HG03378 (cell line): Measurements from ENCODE around the gene CALN1.
"Not testable (repeated sequence)": the region's sequence is repeated elsewhere in the genome, so short reads cannot be mapped to it uniquely, and the experiment has no call there.

Source experiments
- ATAC-seq: cut with Tn5 transposase; IDR thresholded peaks from one replicate; pipeline ENCODE4 v1.9.1; 2021; ENCODE audit warnings: mild to moderate bottlenecking, moderate library complexity; ENCODE audit not compliant: unreplicated experiment

The CALN1 gene

DNA sequence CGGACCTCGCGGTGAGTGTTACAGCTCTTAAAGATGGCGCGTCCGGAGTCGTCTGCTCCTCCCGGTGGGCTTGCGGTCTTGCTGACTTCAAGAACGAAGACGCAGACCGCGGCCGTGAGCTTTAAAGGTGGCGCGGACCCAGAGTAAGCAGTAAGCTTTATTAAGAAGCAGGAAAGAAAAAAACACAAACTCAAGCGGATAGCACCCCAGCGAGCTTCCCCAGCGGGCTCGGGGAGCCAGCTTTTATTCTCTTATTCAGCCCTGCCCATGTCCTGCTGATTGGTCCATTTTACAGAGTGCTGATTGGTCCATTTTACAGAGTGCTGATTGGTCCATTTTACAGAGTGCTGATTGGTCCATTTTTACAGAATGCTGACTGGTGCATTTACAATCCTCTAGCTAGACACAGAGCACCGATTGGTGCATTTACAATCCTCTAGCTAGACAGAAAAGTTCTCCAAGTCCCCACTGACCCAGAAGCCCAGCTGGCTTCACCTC lies at the start of gene CALN1:
CALN1 (minus strand) TSS at position 218 of the 498 bp plus-strand sequence.
- ATAC-seq, result not testable (repeated sequence)

DNA sequence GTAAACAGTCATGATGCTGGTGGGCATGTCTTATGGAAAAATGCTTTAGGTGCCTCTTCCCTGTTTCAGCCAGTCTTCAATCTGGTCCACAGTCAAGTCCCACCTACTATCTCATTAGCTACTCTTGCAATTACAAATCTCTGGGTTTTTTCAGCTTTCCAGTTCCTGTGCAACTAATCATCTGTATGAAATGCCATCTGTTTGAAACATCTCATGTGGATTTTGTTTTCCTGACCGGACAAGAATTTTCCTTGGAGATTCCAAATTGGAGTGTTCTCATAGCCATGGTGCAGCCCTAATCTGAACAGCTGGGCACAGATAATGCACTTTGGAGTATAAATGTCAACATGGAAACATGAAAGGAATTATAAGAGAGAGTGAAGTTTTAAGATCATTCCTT lies 41.3 kb upstream of the CALN1 start:
- ATAC-seq, result no peak

DNA sequence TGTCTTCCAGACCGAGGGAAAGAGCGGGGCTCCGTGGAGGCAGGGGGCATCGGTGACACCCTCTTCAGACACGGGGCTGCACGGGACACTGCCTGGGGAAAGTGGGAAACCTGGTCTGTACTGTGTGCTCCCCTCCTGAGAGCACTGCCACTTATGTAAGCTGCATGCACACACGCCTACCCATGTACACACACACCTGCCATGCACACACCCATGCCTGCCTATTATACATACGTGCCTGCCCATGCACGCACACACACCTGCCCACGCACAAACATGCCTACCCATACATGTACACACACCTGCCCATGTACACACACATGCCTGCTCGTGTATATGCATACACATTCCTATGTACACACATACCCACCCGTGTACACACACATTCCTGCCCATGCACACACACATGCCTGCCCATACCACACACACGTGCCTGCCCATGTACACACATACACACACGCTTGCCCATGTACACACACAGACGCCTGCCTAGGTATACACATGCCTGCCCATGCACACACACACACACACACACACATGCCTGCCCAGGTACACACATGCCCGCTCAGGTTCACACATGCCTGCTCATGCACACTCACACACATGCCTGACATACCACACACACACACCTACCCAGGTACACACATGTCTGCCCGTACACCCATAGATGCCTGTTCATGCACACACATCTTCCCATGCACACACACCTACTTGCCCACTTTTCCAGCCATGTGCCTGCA lies 35.5 kb upstream of the CALN1 start:
- no peak for ATAC-seq

DNA sequence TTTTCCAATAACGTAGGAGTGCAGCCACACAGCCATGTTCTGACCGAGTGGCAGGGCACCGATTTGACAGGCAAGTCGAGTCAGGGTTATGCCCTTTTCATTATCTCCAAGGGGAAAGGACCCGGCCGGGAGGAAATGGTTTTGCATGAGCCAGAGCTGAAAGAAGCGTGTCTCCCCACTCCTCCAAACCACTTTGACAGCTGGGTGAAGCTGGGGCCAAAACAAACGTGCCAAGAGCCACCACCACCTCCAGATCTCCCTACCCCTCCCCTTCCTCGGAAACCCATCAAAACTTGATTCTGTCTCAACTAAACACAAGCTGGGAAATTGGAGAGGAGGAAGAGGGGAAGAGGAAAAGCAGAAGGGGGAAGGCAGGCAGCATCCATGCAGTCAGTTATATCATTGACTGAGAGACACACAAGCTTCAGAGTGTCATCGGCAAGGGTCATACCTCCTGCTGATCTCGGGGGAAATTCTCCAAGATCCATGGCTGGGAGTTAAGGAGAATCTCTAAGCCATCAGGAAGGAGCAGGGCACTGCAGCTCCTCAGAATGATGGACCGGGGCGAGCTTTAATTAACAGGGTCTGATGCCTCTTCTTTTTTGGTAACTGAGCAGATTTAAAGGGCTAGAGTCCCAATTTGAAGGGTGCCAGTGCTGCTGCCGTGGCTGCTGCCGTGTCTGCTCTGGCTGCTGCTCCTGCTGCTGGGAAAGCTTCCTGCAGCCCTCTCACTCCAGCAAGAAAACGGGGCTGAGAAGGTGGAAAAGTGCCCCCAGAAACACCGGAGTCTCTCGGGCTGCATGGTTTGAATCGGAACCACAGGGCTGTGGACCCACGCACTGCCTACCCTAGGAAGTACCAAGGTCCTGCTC lies 34.7 kb upstream of the CALN1 start:
- ATAC-seq, result no peak

DNA sequence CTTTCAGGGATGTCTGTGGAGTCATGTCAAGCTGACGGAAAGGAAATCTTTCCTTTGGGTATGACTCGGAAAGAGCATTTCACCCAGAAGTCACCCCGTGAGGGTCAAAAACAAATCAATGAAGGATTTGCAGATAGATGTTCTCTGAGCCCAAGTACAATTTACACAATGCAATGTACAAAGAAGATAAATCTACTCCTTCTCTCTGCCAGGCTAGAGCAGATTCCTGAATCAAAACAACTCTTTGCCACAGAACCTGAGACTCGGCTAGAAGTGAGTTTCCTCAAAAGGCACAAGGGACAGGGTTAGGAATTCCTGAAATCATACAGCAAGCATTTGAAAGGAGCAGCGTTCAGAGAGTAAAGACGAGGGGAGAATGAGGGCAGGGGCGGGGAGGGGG lies 34.0 kb upstream of the CALN1 start:
- ATAC-seq, result no peak

DNA sequence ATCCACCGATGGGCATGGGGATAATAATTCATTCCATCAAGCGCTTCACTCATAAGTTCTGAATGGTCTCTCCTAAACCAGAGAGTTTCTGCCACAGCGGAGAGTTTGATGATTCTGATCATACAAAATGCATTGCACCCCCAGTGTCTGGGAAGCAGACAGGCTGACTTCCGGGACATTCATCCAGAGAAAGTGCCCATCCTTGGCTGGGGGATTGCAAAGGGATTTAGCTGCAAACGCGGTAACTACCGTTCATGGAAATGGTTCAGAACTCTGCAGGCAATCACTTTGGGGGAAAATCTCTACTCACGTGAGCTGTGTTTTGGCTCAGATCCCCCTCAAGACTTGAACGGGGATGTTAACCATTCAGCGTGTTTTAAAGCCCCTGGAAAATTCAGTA lies 33.4 kb upstream of the CALN1 start:
- ATAC-seq, result no peak

DNA sequence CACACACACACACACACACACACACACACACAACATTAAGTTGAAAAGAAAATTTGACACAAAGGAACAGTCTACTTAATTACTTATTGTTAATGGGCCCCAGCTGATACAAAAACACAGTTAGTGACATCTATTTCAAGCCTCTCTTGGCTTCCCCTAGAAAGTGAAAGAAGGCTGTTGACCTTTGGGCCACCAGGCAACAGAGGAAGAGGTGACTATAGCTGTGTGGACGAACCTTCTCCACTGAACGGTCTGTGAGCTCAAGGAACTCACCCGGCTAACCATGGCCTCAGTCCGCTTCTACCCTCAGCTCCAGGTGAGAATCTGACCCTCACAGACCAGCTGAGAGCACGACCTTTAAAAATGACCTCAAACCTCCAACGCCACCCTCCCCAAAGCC lies 32.9 kb upstream of the CALN1 start:
- ATAC-seq, result no peak

DNA sequence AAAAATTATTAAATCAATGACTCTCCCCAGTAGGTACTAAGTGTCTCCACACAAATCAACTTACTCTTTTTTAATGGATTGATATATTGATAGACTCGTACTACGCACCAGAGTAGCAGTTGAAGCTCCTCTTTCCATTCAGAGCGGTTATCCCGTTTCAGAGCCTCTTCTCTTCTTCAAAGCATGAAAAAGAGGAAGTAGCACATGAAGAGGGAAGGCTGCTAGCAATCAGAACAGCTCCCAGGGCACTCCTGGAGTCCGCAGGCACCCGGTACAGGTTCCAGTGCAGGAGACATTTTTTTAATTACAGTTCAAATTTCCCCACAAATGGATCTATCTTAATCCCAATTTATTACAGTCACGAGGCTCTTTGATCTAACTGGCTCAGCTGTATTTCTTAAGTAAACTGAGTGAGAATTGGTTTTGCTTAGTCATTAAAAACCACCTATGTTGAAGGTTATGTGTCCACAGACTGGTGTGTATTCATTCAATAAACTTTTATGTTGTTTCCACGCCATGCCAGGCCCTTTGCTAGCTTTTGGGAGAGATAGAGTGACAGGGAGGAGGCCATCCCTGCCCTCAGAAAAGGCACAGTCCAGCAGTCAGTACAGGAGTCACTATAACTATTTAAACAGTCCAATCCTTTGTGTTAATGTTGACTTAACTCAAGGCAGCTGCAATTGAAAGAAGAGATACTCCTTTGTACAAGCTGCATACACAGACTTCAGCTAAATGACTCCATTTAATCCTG lies 32.1 kb upstream of the CALN1 start:
- no peak for ATAC-seq

DNA sequence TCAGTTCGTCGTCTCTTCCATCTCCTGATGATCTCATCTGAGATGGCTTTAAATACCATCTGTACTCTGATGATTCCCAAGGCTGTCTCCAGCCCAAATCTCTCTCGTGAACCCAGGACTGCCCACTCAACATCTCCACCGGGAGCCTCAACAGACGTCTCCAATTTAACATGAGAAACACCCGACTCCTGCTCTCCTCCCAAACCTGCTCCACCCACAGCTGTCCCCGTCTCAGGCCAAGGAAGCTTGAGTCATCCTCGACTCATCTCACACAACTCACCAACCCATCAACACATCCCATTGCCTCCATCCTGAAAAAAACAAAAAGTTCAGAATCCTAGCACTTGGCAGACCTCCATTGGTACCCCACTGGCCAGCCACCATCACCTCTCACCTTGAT lies 29.7 kb upstream of the CALN1 start:
- ATAC-seq, result no peak

DNA sequence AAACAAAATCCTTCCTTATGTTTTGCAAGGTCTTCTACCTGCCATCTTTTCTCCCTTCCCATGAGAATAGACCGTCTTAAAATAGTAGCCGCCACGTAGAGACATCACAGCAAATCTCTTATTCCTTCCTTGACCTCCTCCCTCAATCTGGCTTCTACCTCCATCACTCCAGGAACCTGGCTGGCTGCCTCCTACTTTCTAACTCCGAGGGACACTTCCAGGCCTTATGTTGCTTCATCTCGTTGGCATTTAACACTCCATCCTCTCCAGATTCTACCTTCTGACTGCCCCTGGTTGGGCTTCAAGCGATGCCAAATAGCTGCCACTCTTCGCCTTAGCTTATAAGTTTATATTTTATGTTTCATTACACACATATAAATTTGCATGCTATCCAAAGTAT lies 26.4 kb upstream of the CALN1 start:
- ATAC-seq, result no peak

DNA sequence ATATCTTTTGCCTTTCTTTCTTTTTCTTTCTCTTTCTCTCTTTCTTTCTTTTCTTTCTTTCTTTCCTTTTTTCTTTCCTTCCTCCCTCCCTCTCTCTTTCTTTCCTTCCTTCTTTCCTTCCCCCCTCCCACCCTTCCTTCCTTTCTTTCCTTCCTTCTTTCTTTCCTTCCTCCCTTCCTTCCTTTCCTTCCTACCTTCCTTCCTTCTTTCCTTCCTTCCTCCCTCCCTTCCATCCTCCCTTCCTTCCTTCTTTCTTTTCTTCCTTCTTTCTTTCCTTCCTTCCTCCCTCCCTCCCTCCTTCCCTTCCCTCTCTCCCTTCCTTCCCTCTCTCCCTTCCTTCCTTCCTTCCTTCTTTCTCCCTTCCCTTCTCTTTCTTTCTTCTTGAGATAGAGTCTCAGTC lies 25.5 kb upstream of the CALN1 start:
- ATAC-seq, result no peak

DNA sequence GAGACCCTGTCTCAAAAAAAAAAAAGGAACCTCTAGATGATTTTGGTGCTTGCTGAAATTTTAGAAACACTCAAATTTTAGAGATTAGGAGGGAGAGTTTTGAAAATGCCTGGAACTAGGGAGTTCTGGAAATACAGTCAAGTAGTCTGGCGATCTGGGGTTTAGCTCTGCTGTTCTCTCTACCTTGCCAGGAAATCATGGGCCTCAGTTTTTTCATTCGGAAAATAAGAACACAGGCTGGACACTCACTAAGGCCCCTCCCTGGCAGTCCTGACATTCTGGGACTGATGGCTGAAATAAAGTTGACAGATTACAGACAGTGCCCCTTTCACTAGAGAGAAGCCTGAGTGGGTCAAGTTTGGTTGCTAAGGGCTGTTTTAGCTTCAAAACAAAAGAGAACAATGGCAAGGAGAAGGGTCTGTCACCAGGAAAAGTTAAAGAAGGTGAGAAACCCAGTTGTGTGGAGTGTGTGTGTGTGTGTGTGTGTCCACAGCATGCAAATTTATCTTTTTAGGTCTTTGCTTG lies 25.0 kb upstream of the CALN1 start:
- no peak for ATAC-seq

DNA sequence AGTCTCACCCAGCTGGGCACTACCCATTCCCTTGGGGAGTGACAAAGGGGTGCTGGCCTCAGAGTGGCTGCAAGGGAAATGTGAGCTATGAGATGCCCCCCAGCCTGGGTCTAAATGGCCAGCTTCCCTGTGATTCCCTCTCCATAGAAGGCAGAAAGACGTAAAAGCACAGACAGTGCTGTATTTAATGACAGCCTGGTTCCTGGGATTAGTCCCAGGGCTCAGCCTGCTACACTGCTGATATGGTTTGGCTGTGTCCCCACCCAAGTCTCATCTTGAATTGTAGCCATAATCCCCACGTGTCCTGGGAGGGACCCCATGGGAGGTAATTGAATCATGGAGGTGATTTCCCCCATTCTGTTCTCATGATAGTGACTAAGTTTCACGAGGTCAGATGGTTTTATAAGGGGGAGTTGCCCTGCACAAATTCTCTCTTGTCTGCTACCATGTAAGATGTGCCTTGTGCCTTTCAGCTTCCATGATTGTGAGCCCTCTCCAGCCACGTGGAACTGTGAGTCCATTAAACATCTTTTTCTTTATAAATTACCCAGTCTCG lies 23.9 kb upstream of the CALN1 start:
- no peak for ATAC-seq

DNA sequence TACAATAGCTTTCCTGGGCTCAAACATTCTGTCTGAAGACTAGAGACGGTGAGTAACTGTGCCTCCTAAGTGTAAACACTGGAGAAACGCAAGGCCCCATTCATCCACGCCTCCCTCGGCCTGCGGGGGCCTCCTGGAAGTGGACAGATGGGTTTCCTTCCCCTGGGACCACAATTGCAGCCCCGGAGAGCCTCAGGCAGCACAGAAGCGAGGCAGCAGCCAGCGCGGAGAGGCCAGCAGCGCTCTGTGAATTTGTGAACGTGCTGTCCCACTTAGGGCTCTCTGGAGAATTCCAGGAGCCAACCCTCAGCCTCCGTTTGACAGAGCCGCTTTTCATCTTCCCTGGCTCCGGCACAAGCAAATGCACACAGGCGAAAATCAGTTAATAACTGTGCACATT lies 23.2 kb upstream of the CALN1 start:
- ATAC-seq, result no peak

DNA sequence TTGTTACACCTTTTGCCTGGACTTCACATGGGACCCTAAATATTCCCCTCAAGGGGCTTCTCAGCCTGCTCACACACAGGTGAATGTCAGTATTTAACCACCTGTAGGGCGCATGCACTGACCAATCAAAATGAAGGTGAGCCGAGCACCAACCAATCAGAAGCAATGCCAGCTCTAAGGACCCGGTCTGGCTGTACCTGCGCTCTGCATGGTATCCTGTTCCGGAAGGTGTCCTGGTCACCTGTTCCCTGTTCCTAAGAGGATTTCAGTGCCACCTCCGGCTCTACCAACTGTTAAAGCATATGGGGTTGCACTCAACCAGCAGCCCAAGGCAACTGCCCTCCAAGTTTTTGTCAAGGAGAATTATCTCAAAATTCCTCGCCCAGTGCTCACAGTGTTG lies 18.4 kb upstream of the CALN1 start:
- no peak for ATAC-seq

DNA sequence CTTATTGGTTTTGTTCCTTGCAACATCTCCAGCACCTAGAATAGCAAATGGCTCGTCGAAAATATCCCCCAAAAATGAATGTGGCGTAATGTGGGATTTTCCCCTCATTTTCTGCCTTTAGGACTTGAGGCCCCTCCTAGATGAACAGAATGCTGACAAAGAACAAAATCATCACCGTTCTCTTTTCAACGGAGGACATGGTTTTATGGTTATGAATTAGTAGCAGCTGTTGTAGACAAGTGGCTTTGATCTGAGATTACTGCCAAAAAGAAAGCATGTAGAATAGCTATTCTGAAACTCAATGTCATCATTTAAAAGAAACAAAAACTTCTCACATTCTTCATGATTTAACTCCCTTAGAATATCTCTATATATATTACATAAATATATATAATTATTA lies 17.2 kb upstream of the CALN1 start:
- ATAC-seq, result no peak

DNA sequence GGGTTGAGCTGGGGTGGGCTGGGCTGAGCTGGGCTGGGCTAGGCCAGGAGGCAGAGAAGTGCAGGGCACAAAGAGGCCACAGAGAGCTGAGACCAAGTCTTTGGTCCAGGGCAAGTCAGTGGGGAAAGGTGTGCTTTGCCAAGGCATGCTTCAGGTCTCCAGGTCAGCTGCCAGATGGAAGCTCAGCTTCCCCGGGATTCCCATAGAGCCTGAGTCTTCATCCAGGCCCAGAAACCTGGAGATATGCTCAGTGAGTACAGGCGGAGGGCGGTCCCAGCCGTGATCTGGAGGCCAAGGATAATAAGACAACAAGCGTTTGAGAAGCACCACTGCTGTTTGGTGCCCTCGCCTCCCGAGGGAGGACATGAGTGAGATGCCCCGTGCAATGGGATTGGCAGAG lies 4.7 kb upstream of the CALN1 start:
- no peak for ATAC-seq

DNA sequence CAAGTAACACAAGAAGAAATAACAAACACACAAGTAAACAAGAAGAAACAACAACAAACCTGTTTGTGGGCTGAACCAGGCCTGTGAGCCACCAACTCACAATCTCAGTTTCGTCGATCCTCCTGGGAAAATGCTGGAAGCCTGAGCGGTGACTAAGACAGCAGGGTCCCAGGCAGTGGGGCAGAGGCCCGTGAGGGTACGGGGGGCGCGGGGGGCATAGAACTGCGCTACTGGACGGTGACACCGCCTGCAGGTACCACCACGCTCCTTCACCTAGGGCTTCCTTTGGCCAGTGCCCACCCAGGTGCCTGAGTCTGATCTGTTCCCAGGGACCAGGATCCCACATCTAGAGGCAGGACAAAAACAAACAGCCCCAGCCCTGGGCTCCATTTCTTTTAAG lies 3.4 kb upstream of the CALN1 start:
- ATAC-seq, result no peak

DNA sequence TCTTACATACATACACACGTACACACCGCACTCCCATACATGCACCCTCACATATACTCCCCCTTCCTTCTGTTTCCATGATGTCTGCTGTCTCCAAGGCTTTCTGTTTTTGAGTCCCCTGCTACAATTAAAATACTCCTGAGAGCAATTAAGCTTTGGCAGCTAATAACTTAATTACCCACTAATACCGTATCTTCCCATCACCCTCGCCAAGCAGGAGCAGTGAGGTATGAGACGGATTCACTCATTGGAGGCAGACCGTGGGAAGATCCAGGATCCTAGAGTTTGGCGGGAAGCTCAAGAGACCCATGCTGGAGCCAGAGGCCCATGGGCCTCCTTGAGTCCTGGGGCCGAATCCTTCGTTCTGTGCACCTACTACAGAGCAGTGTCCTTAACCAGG lies 1.7 kb upstream of the CALN1 start:
- ATAC-seq, result no peak

DNA sequence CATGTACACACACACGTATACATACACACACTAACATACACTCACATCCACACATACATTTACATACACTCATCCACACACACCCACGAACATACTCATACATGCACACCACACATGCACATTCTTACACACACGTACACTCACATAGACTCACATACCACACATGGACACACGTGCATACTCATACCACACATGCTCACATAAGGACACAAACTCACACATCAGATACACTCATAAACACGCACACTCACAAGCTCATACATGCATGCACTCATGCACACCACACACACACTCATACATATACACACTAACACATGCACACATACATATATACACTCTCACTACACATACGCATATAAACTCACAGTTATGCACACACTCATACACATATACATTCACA lies 1.2 kb upstream of the CALN1 start:
- no peak for ATAC-seq

DNA sequence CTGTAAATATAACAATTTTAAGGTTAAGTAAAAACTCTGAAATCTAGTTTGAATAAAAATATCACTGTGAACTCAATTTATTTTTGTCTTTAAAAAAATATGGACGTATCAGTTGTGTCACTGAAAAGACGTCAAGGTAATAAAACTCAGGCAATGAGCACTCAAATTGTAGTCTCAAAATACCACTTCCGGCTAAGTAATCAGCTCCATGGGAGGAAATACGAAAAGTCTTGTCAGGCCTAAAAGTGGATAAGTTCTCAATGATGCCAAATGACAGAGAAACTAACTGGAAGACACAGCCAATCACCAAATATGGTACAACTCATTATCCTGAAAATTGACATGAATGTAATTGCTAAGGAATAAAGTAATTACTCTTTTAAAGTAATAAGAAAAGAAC lies 719 bp downstream of the CALN1 start:
- ATAC-seq, result no peak
